Activated naive CD8-positive, alpha-beta T cell treated with anti-CD3 and anti-CD28 coated beads for 36 hours (primary cell): ENCODE measurements around the gene TRIM8. TPM values are rescaled to one million over a fixed set of nuclear protein-coding genes. Genes with fewer than 3 reads are reported as not detected.
A peak's percentile ranks its signal among the peaks of the same experiment; 100 is the strongest.

Source experiments
- DNase-seq: peaks from one replicate; pipeline ENCODE4 v3.0.0; 2021
- H3K27ac Mint-ChIP-seq: one replicate; pipeline ENCODE4 v1.8.0; 2022; ENCODE audit warnings: mild to moderate bottlenecking, moderate library complexity, mixed read lengths
- H3K27me3 Mint-ChIP-seq: one replicate; pipeline ENCODE4 v1.8.0; 2022; ENCODE audit warnings: mild to moderate bottlenecking, mixed read lengths
- H3K36me3 Mint-ChIP-seq: one replicate; pipeline ENCODE4 v1.8.0; 2021; ENCODE audit warnings: mild to moderate bottlenecking, mixed read lengths
- H3K4me1 Mint-ChIP-seq: one replicate; pipeline ENCODE4 v1.8.0; 2021; ENCODE audit warnings: mixed read lengths
- H3K4me3 Mint-ChIP-seq: one replicate; pipeline ENCODE4 v1.8.0; 2022; ENCODE audit warnings: mild to moderate bottlenecking, moderate library complexity, mixed read lengths
- H3K9me3 Mint-ChIP-seq: one replicate; pipeline ENCODE4 v1.8.0; 2022; ENCODE audit warnings: mixed read lengths
- total RNA-seq, 2 experiments: library from RNA; stranded (reverse); gene quantifications; one replicate each; pipeline ENCODE4 v1.2.3, GENCODE V29; 2021

Gene TRIM8
- total RNA-seq, 2 experiments from 2014 or later = 40.4 to 41.8 TPM

GRCh38 chr10:102701272-102701671, 57.0 kb downstream of the TRIM8 start:
- H3K4me3 Mint-ChIP-seq = no peak overlapping the region
- H3K9me3 Mint-ChIP-seq = no peaks in the 10 kb centered on the region
- DNase-seq = no peak
- no peak overlapping the region for H3K27ac Mint-ChIP-seq
- H3K36me3 Mint-ChIP-seq = peaks cover 16% of the 10 kb centered on the region
- no peaks in the 10 kb centered on the region for H3K27me3 Mint-ChIP-seq
- H3K4me1 Mint-ChIP-seq = peaks cover 22% of the 10 kb centered on the region

- H3K4me3 Mint-ChIP-seq = no peak overlapping the region
- no peak overlapping the region for H3K27ac Mint-ChIP-seq
- no peaks in the 10 kb centered on the region for H3K9me3 Mint-ChIP-seq
- no peak for DNase-seq
- peaks cover 13% of the 10 kb centered on the region for H3K36me3 Mint-ChIP-seq
- no peaks in the 10 kb centered on the region for H3K27me3 Mint-ChIP-seq
- peaks cover 24% of the 10 kb centered on the region for H3K4me1 Mint-ChIP-seq
These were observed 57.5 kb downstream of the TRIM8 start for GRCh38 chr10:102701796-102702195.

DNA sequence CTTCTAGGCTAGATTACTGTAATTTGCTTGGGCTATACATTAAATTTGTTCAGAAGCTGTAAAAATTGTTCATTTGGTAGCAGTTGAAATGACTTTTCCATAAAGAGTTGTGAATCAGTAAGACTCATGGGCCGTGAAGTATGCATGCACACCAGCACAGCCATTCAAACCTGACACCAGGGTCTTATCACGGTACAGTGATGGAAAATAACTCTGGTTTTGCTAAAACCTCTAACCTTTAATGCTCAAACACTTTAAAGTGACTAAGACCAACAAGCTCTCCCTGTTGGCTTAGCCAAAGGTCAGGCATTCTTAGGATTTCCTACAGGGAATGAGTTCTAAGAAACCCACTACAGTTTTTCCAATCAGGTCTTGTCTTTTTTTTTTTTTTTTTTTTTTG, 58.5 kb downstream of the TRIM8 start:
- peaks cover 24% of the 10 kb centered on the region for H3K4me1 Mint-ChIP-seq
- no peak for DNase-seq
- no peak overlapping the region for H3K4me3 Mint-ChIP-seq
- no peak overlapping the region for H3K27ac Mint-ChIP-seq
- H3K9me3 Mint-ChIP-seq = no peaks in the 10 kb centered on the region
- H3K27me3 Mint-ChIP-seq = no peaks in the 10 kb centered on the region
- H3K36me3 Mint-ChIP-seq = peaks cover 8% of the 10 kb centered on the region

DNA sequence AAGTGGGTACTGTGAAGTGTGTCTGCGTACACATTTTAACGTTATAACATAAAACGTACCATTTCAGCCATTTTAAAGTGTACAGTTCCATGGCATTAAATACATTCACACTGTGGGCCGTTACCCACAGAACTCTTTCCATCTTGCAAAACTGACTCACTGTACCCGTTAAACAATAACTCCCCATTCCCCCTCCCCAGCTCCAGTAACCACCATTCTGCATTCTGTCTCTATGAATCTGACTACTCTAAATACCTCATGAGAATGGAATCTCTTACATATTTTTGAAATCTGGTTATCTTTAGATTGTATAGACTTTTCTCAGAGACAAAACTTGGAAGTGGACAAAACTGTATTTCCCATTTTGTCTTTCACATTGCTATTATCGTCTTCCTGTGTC, 60.6 kb downstream of the TRIM8 start:
- Mint-ChIP-seq H3K4me1 (peaks cover 24% of the 10 kb centered on the region), H3K27ac (peak overlapping the region; percentile 76), H3K4me3 (no peak overlapping the region), H3K36me3 (peaks cover 6% of the 10 kb centered on the region), H3K27me3 (no peaks in the 10 kb centered on the region), H3K9me3 (no peaks in the 10 kb centered on the region)
- no peak for DNase-seq

DNA sequence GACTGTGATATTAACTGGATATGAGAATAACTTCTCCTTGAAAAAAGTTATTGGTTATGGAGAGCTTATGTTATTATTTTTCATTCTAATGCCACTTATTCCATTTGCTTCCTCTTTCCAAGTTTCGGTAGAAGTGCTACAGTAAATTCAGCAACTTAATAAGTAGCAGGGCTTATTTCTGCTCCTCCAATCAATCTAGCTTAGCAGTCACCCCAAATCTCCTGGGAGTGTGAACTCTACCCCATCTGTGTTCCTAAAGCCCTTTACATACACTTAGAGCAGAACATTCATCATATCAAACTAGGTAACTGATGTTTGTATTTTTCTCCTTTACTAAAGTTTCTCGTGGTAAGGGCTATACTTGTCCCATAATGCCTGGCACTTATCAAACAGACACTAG, 61.3 kb downstream of the TRIM8 start:
- H3K4me1 Mint-ChIP-seq = peaks cover 27% of the 10 kb centered on the region
- no peak for DNase-seq
- H3K4me3 Mint-ChIP-seq = no peak overlapping the region
- no peaks in the 10 kb centered on the region for H3K27me3 Mint-ChIP-seq
- no peak overlapping the region for H3K27ac Mint-ChIP-seq
- H3K36me3 Mint-ChIP-seq = peaks cover 6% of the 10 kb centered on the region
- H3K9me3 Mint-ChIP-seq = no peaks in the 10 kb centered on the region

Other genes starting within 250 kb of the TRIM8 start
- gene NFKB2, start 248.8 kb upstream of the TRIM8 start, total RNA-seq = 100 to 1,000 TPM; 247 to 263 TPM
- 1 to 10 TPM; 5.2 to 7.6 TPM for gene PSD, start 225.7 kb upstream of the TRIM8 start, total RNA-seq
- gene FBXL15, start 223.6 kb upstream of the TRIM8 start, total RNA-seq = 10 to 100 TPM; 11.7 to 13.0 TPM
- 10 to 100 TPM; 66.3 to 73.8 TPM for gene CUEDC2, start 211.9 kb upstream of the TRIM8 start, total RNA-seq
- gene C10orf95, start 192.9 kb upstream of the TRIM8 start, total RNA-seq = under 1 TPM; 0.49 to 0.62 TPM
- 10 to 100 TPM; 51.1 to 54.9 TPM for gene ACTR1A, start 141.8 kb upstream of the TRIM8 start, total RNA-seq
- gene SUFU, start 140.5 kb upstream of the TRIM8 start, total RNA-seq = 1 to 10 TPM; 5.7 to 6.0 TPM
- 1 to 10 TPM; 5.7 to 6.2 TPM for gene ARL3, start 69.9 kb downstream of the TRIM8 start, total RNA-seq
- gene SFXN2, start 70.2 kb downstream of the TRIM8 start, total RNA-seq = 10 to 100 TPM; 23.6 to 28.0 TPM
- 10 to 100 TPM; 11.8 to 12.0 TPM for gene WBP1L, start 99.5 kb downstream of the TRIM8 start, total RNA-seq
- gene CYP17A1, start 192.9 kb downstream of the TRIM8 start, total RNA-seq = not detected
- 1 to 10 TPM; 8.5 to 9.5 TPM for gene BORCS7, start 209.8 kb downstream of the TRIM8 start, total RNA-seq
- 1 to 10 TPM in 1 of 2 experiments, not detected in 1; 1.2 TPM for gene AS3MT, start 225.0 kb downstream of the TRIM8 start, total RNA-seq